GM18498 (cell line): ENCODE results near the gene PMS2.
A peak's percentile ranks its signal among the peaks of the same experiment; 100 is the strongest.
"Not testable (repeated sequence)": the region's sequence is repeated elsewhere in the genome, so short reads cannot be mapped to it uniquely, and the experiment has no call there.

Experiments used
- ATAC-seq: cut with Tn5 transposase; IDR thresholded peaks from one replicate; pipeline ENCODE4 v1.9.1; 2021; ENCODE audit warnings: mild to moderate bottlenecking, moderate library complexity; ENCODE audit not compliant: unreplicated experiment

The PMS2 gene

GRCh38 chr7:6008668-6009611, at the start of gene PMS2, which contains the start of gene AIMP2:
Gene PMS2 (minus strand): TSS chr7:6009049. CDS start chr7:6009019, 30 bp downstream.
Gene AIMP2 (plus strand): TSS chr7:6009272. CDS start chr7:6009364, 92 bp downstream.
- peak; percentile 92 for ATAC-seq

- no peak for ATAC-seq
Measured at GRCh38 chr7:6057316-6058129, 48.7 kb upstream of the PMS2 start.

GRCh38 chr7:6056616-6057015, 47.8 kb upstream of the PMS2 start:
- no peak for ATAC-seq

- not testable (repeated sequence) for ATAC-seq
Measured at GRCh38 chr7:6051185-6051584, 42.3 kb upstream of the PMS2 start.

GRCh38 chr7:6049780-6050179, 40.9 kb upstream of the PMS2 start:
- ATAC-seq, result no peak

GRCh38 chr7:6035686-6036085, 26.8 kb upstream of the PMS2 start:
- no peak for ATAC-seq

- no peak for ATAC-seq
Measured at GRCh38 chr7:6035165-6035564, 26.3 kb upstream of the PMS2 start.

- ATAC-seq, result no peak
Measured at GRCh38 chr7:6032641-6033040, 23.8 kb upstream of the PMS2 start.

GRCh38 chr7:6032167-6032566, 23.3 kb upstream of the PMS2 start:
- ATAC-seq, result no peak

GRCh38 chr7:6031567-6031966, 22.7 kb upstream of the PMS2 start:
- no peak for ATAC-seq

- ATAC-seq, result no peak
Measured at GRCh38 chr7:6030988-6031387, 22.1 kb upstream of the PMS2 start, which contains the start of gene ANKRD61. Gene ANKRD61 (plus strand): TSS chr7:6031376. CDS start chr7:6031376, 0 bp downstream.

- ATAC-seq, result no peak
Measured at GRCh38 chr7:6028563-6028962, 19.7 kb upstream of the PMS2 start.

- no peak for ATAC-seq
Measured at GRCh38 chr7:6027806-6028365, 19.0 kb upstream of the PMS2 start.

GRCh38 chr7:6026820-6027311, 18.0 kb upstream of the PMS2 start:
- no peak for ATAC-seq

GRCh38 chr7:6026011-6026819, 17.4 kb upstream of the PMS2 start:
- peak; percentile 78 for ATAC-seq

GRCh38 chr7:6023974-6024435, 15.2 kb upstream of the PMS2 start:
- no peak for ATAC-seq

- no peak for ATAC-seq
Measured at GRCh38 chr7:6022707-6023106, 13.9 kb upstream of the PMS2 start.

- no peak for ATAC-seq
Measured at GRCh38 chr7:6020371-6021286, 11.8 kb upstream of the PMS2 start.

GRCh38 chr7:6016653-6016966, 7.8 kb upstream of the PMS2 start:
- no peak for ATAC-seq
